Peyer's patch (tissue), 4 donors: Measurements from ENCODE around the gene TSPAN3.

Experiments
- POLR2A ChIP-seq, 2 donors: fragments of 450-650 bp; IDR thresholded peaks; one replicate each; pipeline ENCODE4 v1.5.1; 2017; ENCODE audit warnings: antibody characterized with exemption in 2 of 2, mild to moderate bottlenecking in 2 of 2, moderate library complexity in 2 of 2
- TF ChIP-seq, protein P1 (sequence below), 6 experiments: fragments of 450-650 bp in 4 of 6; fragments of 200-600 bp in 2 of 6; sonication (generic) in 1 of 6; IDR thresholded peaks; one replicate each; pipeline ENCODE4 v1.5.1; 2017 to 2019; ENCODE audit warnings: antibody characterized with exemption in 6 of 6, mild to moderate bottlenecking in 3 of 6, moderate library complexity in 1 of 6

GRCh38 chr15:77057072-77057471, 13.8 kb downstream of the TSPAN3 start:
- TF ChIP-seq, protein P1, sequence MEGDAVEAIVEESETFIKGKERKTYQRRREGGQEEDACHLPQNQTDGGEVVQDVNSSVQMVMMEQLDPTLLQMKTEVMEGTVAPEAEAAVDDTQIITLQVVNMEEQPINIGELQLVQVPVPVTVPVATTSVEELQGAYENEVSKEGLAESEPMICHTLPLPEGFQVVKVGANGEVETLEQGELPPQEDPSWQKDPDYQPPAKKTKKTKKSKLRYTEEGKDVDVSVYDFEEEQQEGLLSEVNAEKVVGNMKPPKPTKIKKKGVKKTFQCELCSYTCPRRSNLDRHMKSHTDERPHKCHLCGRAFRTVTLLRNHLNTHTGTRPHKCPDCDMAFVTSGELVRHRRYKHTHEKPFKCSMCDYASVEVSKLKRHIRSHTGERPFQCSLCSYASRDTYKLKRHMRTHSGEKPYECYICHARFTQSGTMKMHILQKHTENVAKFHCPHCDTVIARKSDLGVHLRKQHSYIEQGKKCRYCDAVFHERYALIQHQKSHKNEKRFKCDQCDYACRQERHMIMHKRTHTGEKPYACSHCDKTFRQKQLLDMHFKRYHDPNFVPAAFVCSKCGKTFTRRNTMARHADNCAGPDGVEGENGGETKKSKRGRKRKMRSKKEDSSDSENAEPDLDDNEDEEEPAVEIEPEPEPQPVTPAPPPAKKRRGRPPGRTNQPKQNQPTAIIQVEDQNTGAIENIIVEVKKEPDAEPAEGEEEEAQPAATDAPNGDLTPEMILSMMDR (IDR thresholded peaks at IDR 0.05) = no peak
- no peak for TF ChIP-seq POLR2A (IDR thresholded peaks at IDR 0.05)
